ENCODE data around the gene PARD3B. TPM values are rescaled to one million over a fixed set of nuclear protein-coding genes. Genes with fewer than 3 reads are reported as not detected.

The PARD3B gene
- total RNA-seq, 1 experiment from 2014 or later: 3.6 TPM

GRCh38 chr2:205170399-205170798 is 625.1 kb downstream of the PARD3B start:
- Histone ChIP-seq H3K27me3 (ENCODE audit: control insufficient read depth, insufficient read depth, low read length) (no peaks in the 10 kb centered on the region), H3K9me3 (ENCODE audit: control insufficient read depth, insufficient read depth, low read depth, low read length) (no peaks in the 10 kb centered on the region), H3K4me1 (ENCODE audit: control insufficient read depth, insufficient read depth, low read length) (no peaks in the 10 kb centered on the region), H3K4me3 (ENCODE audit: low read depth in 2 of 2, low read length in 2 of 2) (no peak overlapping the region), H3K36me3 (ENCODE audit: control insufficient read depth, insufficient read depth, low read length) (no peaks in the 10 kb centered on the region), H3K27ac (ENCODE audit: low read length) (no peak overlapping the region)
- CTCF ChIA-PET: no interaction called here
- BruUV-seq (replicated peaks): no TSS peak
- POLR2A ChIA-PET: no interaction called here
- TF ChIP-seq CTCF (IDR thresholded peaks at IDR 0.05) (no peak), REST (IDR thresholded peaks at IDR 0.05; ENCODE audit: insufficient read depth in 1 of 2, low read depth in 2 of 2, low read length in 1 of 2) (no peak), POLR2AphosphoS5 (IDR thresholded peaks at IDR 0.05; ENCODE audit: low read depth, low read length) (no peak), TCF7L2 (IDR thresholded peaks at IDR 0.05; ENCODE audit: low read depth, low read length) (no peak), SIN3A (IDR thresholded peaks at IDR 0.05; ENCODE audit: borderline replicate concordance, insufficient read depth, low read depth, low read length) (no peak)
- no peak for ATAC-seq
- DNase-seq (ENCODE audit: low read depth, low spot score): no peak
- intact Hi-C loops (cut with micrococcal nuclease; ENCODE audit: unreplicated experiment): no loop called here
- in situ Hi-C loops (cut with HindIII; ENCODE audit: low pct_unique_long_range_greater_than_20kb, low sequenced_read_pairs): no loop called here

GRCh38 chr2:205171261-205171940 is 626.1 kb downstream of the PARD3B start:
- POLR2A ChIA-PET: no interaction called here
- no peak for ATAC-seq
- no peak for TF ChIP-seq REST (IDR thresholded peaks at IDR 0.05; ENCODE audit: insufficient read depth in 1 of 2, low read depth in 2 of 2, low read length in 1 of 2)
- no peak for TF ChIP-seq POLR2AphosphoS5 (IDR thresholded peaks at IDR 0.05; ENCODE audit: low read depth, low read length)
- TF ChIP-seq CTCF (IDR thresholded peaks at IDR 0.05): no peak
- no peak for TF ChIP-seq SIN3A (IDR thresholded peaks at IDR 0.05; ENCODE audit: borderline replicate concordance, insufficient read depth, low read depth, low read length)
- TF ChIP-seq TCF7L2 (IDR thresholded peaks at IDR 0.05; ENCODE audit: low read depth, low read length): no peak
- H3K4me3 ChIP-seq (ENCODE audit: low read depth in 2 of 2, low read length in 2 of 2): no peak overlapping the region
- in situ Hi-C loops (cut with HindIII; ENCODE audit: low pct_unique_long_range_greater_than_20kb, low sequenced_read_pairs): no loop called here
- no peaks in the 10 kb centered on the region for H3K4me1 ChIP-seq (ENCODE audit: control insufficient read depth, insufficient read depth, low read length)
- CTCF ChIA-PET: no interaction called here
- H3K36me3 ChIP-seq (ENCODE audit: control insufficient read depth, insufficient read depth, low read length): no peaks in the 10 kb centered on the region
- DNase-seq (ENCODE audit: low read depth, low spot score): no peak
- no peak overlapping the region for H3K27ac ChIP-seq (ENCODE audit: low read length)
- BruUV-seq (replicated peaks): no TSS peak
- intact Hi-C loops (cut with micrococcal nuclease; ENCODE audit: unreplicated experiment): no loop called here
- no peaks in the 10 kb centered on the region for H3K27me3 ChIP-seq (ENCODE audit: control insufficient read depth, insufficient read depth, low read length)
- no peaks in the 10 kb centered on the region for H3K9me3 ChIP-seq (ENCODE audit: control insufficient read depth, insufficient read depth, low read depth, low read length)

Data from Panc1 (cell line).